ENCODE measurements around the gene HMX1. TPM values are rescaled to one million over a fixed set of nuclear protein-coding genes. Genes with fewer than 3 reads are reported as not detected.
A peak's percentile ranks its signal among the peaks of the same experiment; 100 is the strongest.

Gene HMX1
- total and polyA plus RNA-seq, 4 donors = not detected

DNA sequence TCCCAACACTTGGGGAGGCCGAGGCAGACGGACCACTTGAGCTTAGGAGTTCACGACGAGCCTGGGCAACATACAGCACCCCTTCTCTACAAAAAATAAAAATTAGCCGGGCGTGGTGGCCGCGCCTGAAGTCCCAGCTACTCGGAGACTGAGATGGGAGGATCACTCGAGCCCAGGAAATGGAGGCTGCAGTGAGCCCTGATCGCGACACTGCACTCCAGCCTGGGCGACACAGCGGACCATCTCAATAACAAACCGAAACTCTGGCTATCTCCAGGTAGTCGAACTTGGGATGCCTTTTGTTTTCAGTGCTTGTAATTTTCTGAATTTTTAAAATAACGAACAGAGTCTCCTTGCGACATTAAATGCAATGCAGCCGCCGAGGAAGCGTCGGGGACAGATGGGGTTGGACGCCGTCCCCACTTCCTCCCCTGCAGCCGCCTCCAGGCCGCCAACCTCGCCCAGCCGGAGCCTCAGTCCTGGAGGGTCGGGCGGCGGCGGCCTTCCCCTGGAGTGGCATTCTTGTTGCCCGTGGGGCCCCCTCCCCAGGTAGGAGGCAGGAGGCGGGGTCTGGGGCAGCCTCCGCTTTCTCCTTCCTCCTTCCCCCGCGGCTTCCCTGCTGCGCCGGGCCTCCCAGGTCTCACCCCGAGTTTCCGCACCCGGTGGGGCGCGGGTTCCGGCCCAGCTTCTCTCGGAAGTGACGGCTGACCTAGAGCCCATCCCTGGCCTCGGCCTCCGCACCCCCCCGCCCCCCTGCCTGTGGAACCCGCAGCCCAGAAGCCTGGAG lies 14.6 kb downstream of the HMX1 start:
- Histone ChIP-seq H3K27ac (ENCODE audit: low read depth in 1 of 2, low read length in 2 of 2) (no peak overlapping the region), H3K36me3 (ENCODE audit: control insufficient read depth in 1 of 2, insufficient read depth in 2 of 2, low read length in 1 of 2) (no peaks in the 10 kb centered on the region), H3K27me3 (ENCODE audit: control insufficient read depth in 1 of 2, insufficient read depth in 2 of 2, low read length in 1 of 2) (no peaks in the 10 kb centered on the region), H3K9me3 (ENCODE audit: control insufficient read depth, low read length) (peaks cover 5% of the 10 kb centered on the region), H3K4me1 (ENCODE audit: control insufficient read depth in 1 of 2, insufficient read depth in 2 of 2, low read length in 2 of 2) (no peaks in the 10 kb centered on the region), H3K4me3 (ENCODE audit: low read length in 2 of 2) (no peak overlapping the region)
- intact Hi-C loops (cut with DNase I) = no loop called here
- WGBS, 2 donors = 3 to 4% methylated on average over 35 to 51 of the region's 51 CpGs
- ATAC-seq (ENCODE audit: low FRiP score) (no peak), DNase-seq (no peak)

GRCh38 chr4:8855818-8856245 lies 15.8 kb downstream of the HMX1 start:
- Histone ChIP-seq H3K27ac (ENCODE audit: low read depth in 1 of 2, low read length in 2 of 2) (no peak overlapping the region), H3K4me3 (ENCODE audit: low read length in 2 of 2) (no peak overlapping the region), H3K36me3 (ENCODE audit: control insufficient read depth in 1 of 2, insufficient read depth in 2 of 2, low read length in 1 of 2) (no peaks in the 10 kb centered on the region), H3K9me3 (ENCODE audit: control insufficient read depth, low read length) (peaks cover 5% of the 10 kb centered on the region), H3K27me3 (ENCODE audit: control insufficient read depth in 1 of 2, insufficient read depth in 2 of 2, low read length in 1 of 2) (no peaks in the 10 kb centered on the region), H3K4me1 (ENCODE audit: control insufficient read depth in 1 of 2, insufficient read depth in 2 of 2, low read length in 2 of 2) (no peaks in the 10 kb centered on the region)
- ATAC-seq (ENCODE audit: low FRiP score) (no peak), DNase-seq (no peak)
- 5 to 6% methylated on average over 9 of the region's 9 CpGs for WGBS, 2 donors
- intact Hi-C loops (cut with DNase I) = no loop called here

DNA sequence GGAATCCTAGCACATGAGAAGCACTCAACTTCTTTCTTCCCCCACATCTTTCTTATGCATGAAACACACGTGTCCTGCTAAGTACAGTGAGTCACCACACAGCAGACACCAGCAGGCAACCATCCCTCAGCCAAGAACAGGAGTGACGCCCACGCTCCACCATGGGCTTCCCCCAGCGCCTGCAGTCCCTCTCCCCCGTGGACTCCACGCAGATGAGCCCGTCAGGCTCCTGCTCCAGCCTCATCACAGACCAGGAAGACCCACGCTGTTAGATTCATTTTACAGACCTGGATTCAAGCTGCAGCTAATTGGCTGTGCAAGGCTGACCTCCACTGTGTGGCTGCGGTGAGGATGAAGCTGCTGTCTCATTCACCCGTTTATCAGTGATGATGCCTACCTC lies 16.7 kb downstream of the HMX1 start:
- Histone ChIP-seq H3K36me3 (ENCODE audit: control insufficient read depth in 1 of 2, insufficient read depth in 2 of 2, low read length in 1 of 2) (no peaks in the 10 kb centered on the region), H3K27me3 (ENCODE audit: control insufficient read depth in 1 of 2, insufficient read depth in 2 of 2, low read length in 1 of 2) (no peaks in the 10 kb centered on the region), H3K4me3 (ENCODE audit: low read length in 2 of 2) (no peak overlapping the region), H3K27ac (ENCODE audit: low read depth in 1 of 2, low read length in 2 of 2) (no peak overlapping the region), H3K9me3 (ENCODE audit: control insufficient read depth, low read length) (peaks cover 5% of the 10 kb centered on the region), H3K4me1 (ENCODE audit: control insufficient read depth in 1 of 2, insufficient read depth in 2 of 2, low read length in 2 of 2) (no peaks in the 10 kb centered on the region)
- 11 to 12% methylated on average over 10 of the region's 10 CpGs for WGBS, 2 donors
- intact Hi-C loops (cut with DNase I) = no loop called here
- DNase-seq = peak in 1 of 2 donors; percentile 30
- ATAC-seq (ENCODE audit: low FRiP score) = no peak

DNA sequence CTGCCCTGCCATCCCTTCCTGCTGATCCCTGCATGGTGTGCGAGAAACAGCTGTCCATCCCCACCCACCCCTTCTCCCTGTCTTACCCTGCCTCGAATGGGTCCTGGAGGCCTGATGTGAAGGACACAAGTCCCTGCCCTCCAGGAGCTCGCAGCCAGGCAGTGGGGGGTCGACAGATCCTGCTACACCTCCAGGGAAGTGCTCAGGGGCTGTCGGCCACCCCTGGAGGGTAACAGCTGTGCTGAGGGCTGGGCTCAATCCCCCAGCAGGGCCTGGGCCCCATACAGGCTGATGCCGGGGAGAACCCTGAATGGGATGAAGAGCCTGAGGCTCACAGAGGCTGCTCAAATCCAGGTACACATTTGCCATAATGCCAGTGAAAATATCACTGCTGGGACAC lies 17.6 kb downstream of the HMX1 start:
- intact Hi-C loops (cut with DNase I) = no loop called here
- H3K27me3 ChIP-seq (ENCODE audit: control insufficient read depth in 1 of 2, insufficient read depth in 2 of 2, low read length in 1 of 2) = no peaks in the 10 kb centered on the region
- ATAC-seq (ENCODE audit: low FRiP score) = no peak

GRCh38 chr4:8853249-8853648 lies 18.4 kb downstream of the HMX1 start:
- Histone ChIP-seq H3K27ac (ENCODE audit: low read depth in 1 of 2, low read length in 2 of 2) (no peak overlapping the region), H3K4me3 (ENCODE audit: low read length in 2 of 2) (no peak overlapping the region), H3K9me3 (ENCODE audit: control insufficient read depth, low read length) (peaks cover 5% of the 10 kb centered on the region), H3K4me1 (ENCODE audit: control insufficient read depth in 1 of 2, insufficient read depth in 2 of 2, low read length in 2 of 2) (no peaks in the 10 kb centered on the region), H3K27me3 (ENCODE audit: control insufficient read depth in 1 of 2, insufficient read depth in 2 of 2, low read length in 1 of 2) (no peaks in the 10 kb centered on the region), H3K36me3 (ENCODE audit: control insufficient read depth in 1 of 2, insufficient read depth in 2 of 2, low read length in 1 of 2) (no peaks in the 10 kb centered on the region)
- intact Hi-C loops (cut with DNase I) = no loop called here
- ATAC-seq (ENCODE audit: low FRiP score) (no peak), DNase-seq (no peak)
- 84 to 88% methylated on average over 6 of the region's 6 CpGs for WGBS, 2 donors

More for the DNA sequence above, 17.6 kb downstream of the HMX1 start:
- peaks cover 5% of the 10 kb centered on the region for H3K9me3 ChIP-seq (ENCODE audit: control insufficient read depth, low read length)
- DNase-seq = peak in 1 of 2 donors; percentile 16
- no peak overlapping the region for H3K4me3 ChIP-seq (ENCODE audit: low read length in 2 of 2)
- no peaks in the 10 kb centered on the region for H3K4me1 ChIP-seq (ENCODE audit: control insufficient read depth in 1 of 2, insufficient read depth in 2 of 2, low read length in 2 of 2)
- no peaks in the 10 kb centered on the region for H3K36me3 ChIP-seq (ENCODE audit: control insufficient read depth in 1 of 2, insufficient read depth in 2 of 2, low read length in 1 of 2)
- H3K27ac ChIP-seq (ENCODE audit: low read depth in 1 of 2, low read length in 2 of 2) = no peak overlapping the region
- WGBS, 2 donors = 16 to 25% methylated on average over 6 of the region's 6 CpGs

- ATAC-seq (ENCODE audit: low FRiP score) = no peak
- no peaks in the 10 kb centered on the region for H3K36me3 ChIP-seq (ENCODE audit: control insufficient read depth in 1 of 2, insufficient read depth in 2 of 2, low read length in 1 of 2)
- H3K4me3 ChIP-seq (ENCODE audit: low read length in 2 of 2) = no peak overlapping the region
- no peaks in the 10 kb centered on the region for H3K27me3 ChIP-seq (ENCODE audit: control insufficient read depth in 1 of 2, insufficient read depth in 2 of 2, low read length in 1 of 2)
- 61 to 62% methylated on average over 17 of the region's 17 CpGs for WGBS, 2 donors
- H3K4me1 ChIP-seq (ENCODE audit: control insufficient read depth in 1 of 2, insufficient read depth in 2 of 2, low read length in 2 of 2) = no peaks in the 10 kb centered on the region
- intact Hi-C loops (cut with DNase I) = no loop called here
- H3K27ac ChIP-seq (ENCODE audit: low read depth in 1 of 2, low read length in 2 of 2) = no peak overlapping the region
- peak in 1 of 2 donors; percentile 26 for DNase-seq
- peaks cover 5% of the 10 kb centered on the region for H3K9me3 ChIP-seq (ENCODE audit: control insufficient read depth, low read length)
Observed at GRCh38 chr4:8852118-8852704, 19.4 kb downstream of the HMX1 start.

GRCh38 chr4:8851321-8852117 lies 20.1 kb downstream of the HMX1 start:
- WGBS, 2 donors = 78 to 79% methylated on average over 20 of the region's 20 CpGs
- ATAC-seq (ENCODE audit: low FRiP score) (no peak), DNase-seq (peak in 1 of 2 donors; percentile 57)
- no peak overlapping the region for H3K4me3 ChIP-seq (ENCODE audit: low read length in 2 of 2)
- H3K36me3 ChIP-seq (ENCODE audit: control insufficient read depth in 1 of 2, insufficient read depth in 2 of 2, low read length in 1 of 2) = no peaks in the 10 kb centered on the region
- intact Hi-C loops (cut with DNase I) = no loop called here
- no peaks in the 10 kb centered on the region for H3K4me1 ChIP-seq (ENCODE audit: control insufficient read depth in 1 of 2, insufficient read depth in 2 of 2, low read length in 2 of 2)
- peaks cover 5% of the 10 kb centered on the region for H3K9me3 ChIP-seq (ENCODE audit: control insufficient read depth, low read length)
- no peak overlapping the region for H3K27ac ChIP-seq (ENCODE audit: low read depth in 1 of 2, low read length in 2 of 2)
- H3K27me3 ChIP-seq (ENCODE audit: control insufficient read depth in 1 of 2, insufficient read depth in 2 of 2, low read length in 1 of 2) = no peaks in the 10 kb centered on the region

DNA sequence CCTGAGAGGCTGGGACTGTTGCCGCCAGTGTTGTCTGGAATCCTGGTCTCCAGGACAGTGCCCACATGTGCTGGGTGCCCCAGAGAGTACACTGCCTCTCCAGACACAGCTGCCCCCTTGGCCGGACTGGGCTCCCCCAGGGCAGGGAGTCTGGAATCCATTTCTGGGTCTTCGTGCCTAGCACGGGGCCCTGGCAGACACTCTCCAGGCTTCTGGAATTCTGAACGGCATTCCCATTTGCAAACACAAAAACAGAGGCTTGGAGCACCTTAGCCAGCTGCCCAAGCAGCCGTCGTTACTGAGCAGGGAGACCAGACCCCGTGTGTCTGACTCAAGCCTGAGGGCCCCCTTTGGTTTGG lies 20.8 kb downstream of the HMX1 start:
- ATAC-seq (ENCODE audit: low FRiP score) (no peak), DNase-seq (peak; percentile 35 to 60)
- no peak overlapping the region for H3K27ac ChIP-seq (ENCODE audit: low read depth in 1 of 2, low read length in 2 of 2)
- H3K36me3 ChIP-seq (ENCODE audit: control insufficient read depth in 1 of 2, insufficient read depth in 2 of 2, low read length in 1 of 2) = no peaks in the 10 kb centered on the region
- H3K4me3 ChIP-seq (ENCODE audit: low read length in 2 of 2) = no peak overlapping the region
- peaks cover 5% of the 10 kb centered on the region for H3K9me3 ChIP-seq (ENCODE audit: control insufficient read depth, low read length)
- intact Hi-C loops (cut with DNase I) = no loop called here
- no peaks in the 10 kb centered on the region for H3K27me3 ChIP-seq (ENCODE audit: control insufficient read depth in 1 of 2, insufficient read depth in 2 of 2, low read length in 1 of 2)
- 64 to 68% methylated on average over 8 of the region's 8 CpGs for WGBS, 2 donors
- H3K4me1 ChIP-seq (ENCODE audit: control insufficient read depth in 1 of 2, insufficient read depth in 2 of 2, low read length in 2 of 2) = no peaks in the 10 kb centered on the region

Measured in aorta (tissue), 5 donors.